SU-DHL-6 (cell line): ENCODE data around the gene KRTAP22-1.

Experiments used
- H2AFZ ChIP-seq: fragments of 200-600 bp; sonication (generic); 2 replicates; pipeline ENCODE4 v1.6.1; 2014; ENCODE audit warnings: low read depth, mild to moderate bottlenecking, moderate library complexity, mixed read lengths, antibody characterized with exemption, low read length; ENCODE audit not compliant: severe bottlenecking
- H3F3A ChIP-seq: fragments of 200-600 bp; shearing (Covaris generic); 2 replicates; pipeline ENCODE4 v1.6.0; 2016; ENCODE audit warnings: antibody characterized with exemption, mild to moderate bottlenecking; ENCODE audit not compliant: insufficient read depth
- H3K27ac ChIP-seq: fragments of 200-600 bp; sonication (generic); 2 replicates; pipeline ENCODE4 v1.5.1; 2016; ENCODE audit warnings: low read depth, mild to moderate bottlenecking, low read length, moderate library complexity, mixed read lengths
- H3K27me3 ChIP-seq: fragments of 200-600 bp; sonication (generic), shearing (Covaris generic); 2 replicates; pipeline ENCODE4 v1.6.0; 2014; ENCODE audit warnings: mild to moderate bottlenecking, low read length
- H3K36me3 ChIP-seq: fragments of 200-600 bp; sonication (generic); 2 replicates; pipeline ENCODE4 v1.6.1; 2014; ENCODE audit warnings: mild to moderate bottlenecking, low read length, mixed read lengths
- H3K4me2 ChIP-seq: fragments of 300-600, 200-600 bp; shearing (Covaris generic), sonication (generic); 2 replicates; pipeline ENCODE4 v1.6.0; 2014; ENCODE audit warnings: low read length, low read depth, mild to moderate bottlenecking; ENCODE audit not compliant: poor library complexity, severe bottlenecking
- H3K4me3 ChIP-seq: fragments of 200-600 bp; sonication (generic); 2 replicates; pipeline ENCODE4 v1.5.1; 2014; ENCODE audit warnings: antibody characterized with exemption, low read length, mild to moderate bottlenecking, mixed read lengths; ENCODE audit not compliant: insufficient read depth, poor library complexity, severe bottlenecking
- H3K79me2 ChIP-seq: fragments of 200-600 bp; sonication (generic); 2 replicates; pipeline ENCODE4 v1.6.1; 2014; ENCODE audit warnings: mild to moderate bottlenecking, low read length, moderate library complexity; ENCODE audit not compliant: insufficient read depth
- H3K9ac ChIP-seq: fragments of 200-600 bp; sonication (generic); 2 replicates; pipeline ENCODE4 v1.7.0; 2014; ENCODE audit warnings: mild to moderate bottlenecking, low read length
- H3K9me2 ChIP-seq: fragments of 200-600 bp; sonication (generic); replicated peaks from 2 replicates; pipeline ENCODE4 v1.6.1; 2014; ENCODE audit warnings: low read length; ENCODE audit not compliant: insufficient read depth
- H3K9me3 ChIP-seq: fragments of 200-600 bp; sonication (generic); 2 replicates; pipeline ENCODE4 v1.6.1; 2014; ENCODE audit warnings: low read length, mixed read lengths; ENCODE audit not compliant: insufficient read depth
- H4K20me1 ChIP-seq: fragments of 200-600 bp; sonication (generic); 2 replicates; pipeline ENCODE4 v1.6.1; 2014; ENCODE audit warnings: low read depth, mild to moderate bottlenecking, antibody characterized with exemption, low read length, moderate library complexity, mixed read lengths
- EZH2phosphoT487 ChIP-seq: fragments of 200-600 bp; sonication (generic), shearing (Covaris generic); conservative IDR thresholded peaks from 2 replicates; pipeline ENCODE4 v1.6.1; 2018; ENCODE audit warnings: mild to moderate bottlenecking, antibody characterized with exemption, low read length, moderate library complexity, mixed read lengths
- TF ChIP-seq, protein P1 (sequence below): fragments of 200-600 bp; sonication (generic); IDR thresholded peaks from one replicate; pipeline ENCODE4 v1.5.1; 2017; ENCODE audit warnings: antibody characterized with exemption, mild to moderate bottlenecking, low read length, moderate library complexity; ENCODE audit not compliant: insufficient read depth, poor library complexity, severe bottlenecking

KRTAP22-1 gene

DNA sequence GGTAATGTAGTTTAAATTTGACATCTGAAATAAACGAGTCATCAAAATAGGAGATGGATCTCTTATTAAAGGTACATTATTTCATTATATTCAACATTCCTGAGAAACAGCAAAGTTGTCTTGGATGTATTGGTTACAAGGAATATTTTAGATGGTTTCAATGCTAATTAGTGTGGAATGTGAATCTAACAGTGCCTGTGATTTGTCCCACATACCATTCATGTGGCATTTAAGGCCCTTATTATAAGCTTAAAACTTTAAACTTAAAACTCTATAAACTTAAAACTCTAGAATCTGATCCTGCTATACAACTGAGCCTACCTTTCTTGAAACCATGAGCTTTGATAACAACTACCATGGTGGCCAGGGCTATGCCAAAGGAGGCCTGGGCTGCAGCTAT lies at the start of gene KRTAP22-1:
Gene KRTAP22-1, plus strand, starts transcription at position 301 of the 400 bp plus-strand sequence.
- Histone ChIP-seq H3K4me3 (no peak within 1 kb of the TSS), H3K4me2 (no peak within 1 kb of the TSS), H3K27me3 (no peaks in the 10 kb centered on the region), H2AFZ (no peak within 1 kb of the TSS), H3K9me2 (no peaks in the 10 kb centered on the region), H3K79me2 (no peaks in the 10 kb centered on the region), H4K20me1 (no peaks in the 10 kb centered on the region), H3K27ac (no peak within 1 kb of the TSS), H3K9me3 (no peaks in the 10 kb centered on the region), H3K36me3 (no peaks in the 10 kb centered on the region), H3F3A (no peaks in the 10 kb centered on the region), H3K9ac (no peak within 1 kb of the TSS)
- TF ChIP-seq EZH2phosphoT487 = no peak
- TF ChIP-seq, protein P1, sequence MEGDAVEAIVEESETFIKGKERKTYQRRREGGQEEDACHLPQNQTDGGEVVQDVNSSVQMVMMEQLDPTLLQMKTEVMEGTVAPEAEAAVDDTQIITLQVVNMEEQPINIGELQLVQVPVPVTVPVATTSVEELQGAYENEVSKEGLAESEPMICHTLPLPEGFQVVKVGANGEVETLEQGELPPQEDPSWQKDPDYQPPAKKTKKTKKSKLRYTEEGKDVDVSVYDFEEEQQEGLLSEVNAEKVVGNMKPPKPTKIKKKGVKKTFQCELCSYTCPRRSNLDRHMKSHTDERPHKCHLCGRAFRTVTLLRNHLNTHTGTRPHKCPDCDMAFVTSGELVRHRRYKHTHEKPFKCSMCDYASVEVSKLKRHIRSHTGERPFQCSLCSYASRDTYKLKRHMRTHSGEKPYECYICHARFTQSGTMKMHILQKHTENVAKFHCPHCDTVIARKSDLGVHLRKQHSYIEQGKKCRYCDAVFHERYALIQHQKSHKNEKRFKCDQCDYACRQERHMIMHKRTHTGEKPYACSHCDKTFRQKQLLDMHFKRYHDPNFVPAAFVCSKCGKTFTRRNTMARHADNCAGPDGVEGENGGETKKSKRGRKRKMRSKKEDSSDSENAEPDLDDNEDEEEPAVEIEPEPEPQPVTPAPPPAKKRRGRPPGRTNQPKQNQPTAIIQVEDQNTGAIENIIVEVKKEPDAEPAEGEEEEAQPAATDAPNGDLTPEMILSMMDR = no peak

DNA sequence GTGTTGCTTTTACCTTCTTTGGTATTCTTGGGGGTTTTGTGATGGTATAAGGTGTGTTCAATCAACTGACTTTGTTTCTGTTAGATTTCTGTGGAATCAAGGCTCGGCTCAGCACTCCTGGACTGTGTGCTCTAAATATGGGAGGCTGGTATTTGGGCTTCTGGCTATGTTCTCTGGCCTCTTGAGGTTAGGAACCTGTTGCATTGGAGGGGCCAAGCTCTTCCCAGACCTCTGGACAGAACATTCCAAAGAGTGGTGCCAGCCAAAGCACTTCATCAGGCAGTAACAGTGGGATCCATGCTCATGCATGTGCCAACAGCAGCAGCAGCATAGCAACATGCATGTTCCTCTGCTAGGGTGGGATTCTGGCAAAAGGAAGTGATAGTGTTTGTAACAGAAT lies 48.1 kb upstream of the KRTAP22-1 start:
- no peak overlapping the region for H3K4me3 ChIP-seq
- no peak overlapping the region for H2AFZ ChIP-seq
- no peaks in the 10 kb centered on the region for H3K79me2 ChIP-seq
- no peaks in the 10 kb centered on the region for H3K27me3 ChIP-seq
- H3F3A ChIP-seq = no peaks in the 10 kb centered on the region
- no peak overlapping the region for H3K27ac ChIP-seq
- no peak overlapping the region for H3K9ac ChIP-seq
- TF ChIP-seq, protein P1 = no peak
- no peak for TF ChIP-seq EZH2phosphoT487
- peaks cover 5% of the 10 kb centered on the region; the same call in 1 of the 2 replicates for H3K9me3 ChIP-seq
- H3K36me3 ChIP-seq = no peaks in the 10 kb centered on the region
- H4K20me1 ChIP-seq = no peaks in the 10 kb centered on the region
- no peaks in the 10 kb centered on the region for H3K9me2 ChIP-seq
- no peak overlapping the region for H3K4me2 ChIP-seq

DNA sequence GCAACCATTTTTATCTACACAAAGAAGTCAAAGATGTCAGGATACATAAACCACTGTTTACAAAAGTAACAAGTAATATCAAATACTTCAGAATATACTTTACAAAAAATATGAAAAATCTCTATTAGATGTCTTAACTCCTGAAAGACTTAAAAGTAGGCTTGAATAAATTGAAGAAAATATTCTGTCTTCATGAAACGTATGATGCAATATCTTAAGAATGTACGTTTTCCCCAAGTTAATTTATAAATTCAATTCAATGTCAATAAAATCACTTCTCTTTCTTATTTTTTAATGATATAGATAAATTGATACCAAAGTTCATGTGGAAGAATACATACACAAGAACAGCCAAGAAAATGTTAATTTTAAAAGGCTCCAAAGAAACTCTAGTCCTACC lies 45.8 kb upstream of the KRTAP22-1 start:
- Histone ChIP-seq H3K79me2 (no peaks in the 10 kb centered on the region), H3K27me3 (no peaks in the 10 kb centered on the region), H4K20me1 (no peaks in the 10 kb centered on the region), H3K36me3 (no peaks in the 10 kb centered on the region), H3F3A (no peaks in the 10 kb centered on the region), H3K9me3 (peaks cover 5% of the 10 kb centered on the region; the same call in 1 of the 2 replicates), H3K4me3 (no peak overlapping the region), H3K4me2 (no peak overlapping the region), H3K9ac (no peak overlapping the region), H3K9me2 (no peaks in the 10 kb centered on the region), H3K27ac (no peak overlapping the region), H2AFZ (no peak overlapping the region)
- TF ChIP-seq EZH2phosphoT487 = no peak
- TF ChIP-seq, protein P1 = no peak
